Measurements from ENCODE around the gene DHX9. TPM values are rescaled to one million over a fixed set of nuclear protein-coding genes. Genes with fewer than 3 reads are reported as not detected.

DHX9 gene
- total and polyA plus RNA-seq, 9 of the 15 experiments (the other 6 are each of a cell fraction or from before 2014, with no cell fraction given): 100 to 409 (median 294) TPM

DNA sequence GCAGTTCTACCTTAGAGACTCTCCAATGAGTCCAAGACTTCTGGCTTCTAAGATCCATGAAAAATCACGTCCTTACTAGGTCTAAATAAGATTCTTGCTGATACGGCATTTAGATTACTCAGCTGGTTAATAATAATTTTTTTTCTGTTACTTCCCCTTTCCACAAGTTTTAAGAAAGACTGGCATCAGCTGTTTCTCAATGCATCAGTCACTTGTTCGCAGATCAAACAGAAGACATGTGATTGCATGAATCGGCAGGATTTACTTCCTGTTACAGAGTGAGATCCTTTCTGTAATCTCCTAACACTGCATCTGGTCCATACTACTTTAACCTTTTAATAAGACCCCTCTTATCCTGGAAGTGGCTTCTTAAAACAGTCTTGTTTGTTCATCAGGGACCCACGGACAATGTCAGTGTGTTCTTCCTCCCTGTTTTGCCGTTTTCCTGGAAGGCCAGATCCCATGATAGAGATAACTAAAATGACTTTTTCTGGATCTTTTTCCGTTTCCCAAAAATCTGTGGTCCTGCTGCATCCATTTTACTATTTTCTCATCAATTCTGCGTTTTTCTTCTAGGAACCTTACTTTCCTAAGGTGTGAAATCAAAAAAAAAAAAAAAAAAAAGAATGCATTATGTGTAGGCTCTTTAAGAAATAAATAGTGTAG lies 43.5 kb upstream of the DHX9 start (continued):
- TF ChIP-seq, protein P1, sequence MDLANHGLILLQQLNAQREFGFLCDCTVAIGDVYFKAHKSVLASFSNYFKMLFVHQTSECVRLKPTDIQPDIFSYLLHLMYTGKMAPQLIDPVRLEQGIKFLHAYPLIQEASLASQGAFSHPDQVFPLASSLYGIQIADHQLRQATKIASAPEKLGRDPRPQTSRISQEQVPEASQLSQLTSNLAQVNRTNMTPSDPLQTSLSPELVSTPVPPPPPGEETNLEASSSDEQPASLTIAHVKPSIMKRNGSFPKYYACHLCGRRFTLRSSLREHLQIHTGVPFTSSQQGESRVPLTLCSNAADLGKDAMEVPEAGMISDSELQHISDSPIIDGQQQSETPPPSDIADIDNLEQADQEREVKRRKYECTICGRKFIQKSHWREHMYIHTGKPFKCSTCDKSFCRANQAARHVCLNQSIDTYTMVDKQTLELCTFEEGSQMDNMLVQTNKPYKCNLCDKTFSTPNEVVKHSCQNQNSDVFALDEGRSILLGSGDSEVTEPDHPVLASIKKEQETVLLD (IDR thresholded peaks at IDR 0.05): no peak
- TF ChIP-seq ZNF77 (CRISPR knock-in tag; IDR thresholded peaks at IDR 0.05): no peak
- no peak for TF ChIP-seq FOXM1 (IDR thresholded peaks at IDR 0.05; ENCODE audit: low read depth)
- no peak for TF ChIP-seq FOXM1 (CRISPR knock-in tag; IDR thresholded peaks at IDR 0.05; ENCODE audit: low read depth)
- TF ChIP-seq HDAC3 (IDR thresholded peaks at IDR 0.05; ENCODE audit: borderline replicate concordance, partially characterized antibody): peak; percentile 38
- TF ChIP-seq, protein P2, sequence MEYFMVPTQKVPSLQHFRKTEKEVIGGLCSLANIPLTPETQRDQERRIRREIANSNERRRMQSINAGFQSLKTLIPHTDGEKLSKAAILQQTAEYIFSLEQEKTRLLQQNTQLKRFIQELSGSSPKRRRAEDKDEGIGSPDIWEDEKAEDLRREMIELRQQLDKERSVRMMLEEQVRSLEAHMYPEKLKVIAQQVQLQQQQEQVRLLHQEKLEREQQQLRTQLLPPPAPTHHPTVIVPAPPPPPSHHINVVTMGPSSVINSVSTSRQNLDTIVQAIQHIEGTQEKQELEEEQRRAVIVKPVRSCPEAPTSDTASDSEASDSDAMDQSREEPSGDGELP (CRISPR knock-in tag; IDR thresholded peaks at IDR 0.05; ENCODE audit: borderline replicate concordance): peak; percentile 75; the same call in 1 of the 2 replicates
- no peak for TF ChIP-seq GTF2A2 (tag; IDR thresholded peaks at IDR 0.05)
- TF ChIP-seq MYBL2 (IDR thresholded peaks at IDR 0.05; ENCODE audit: low read depth): no peak
- TF ChIP-seq MYBL2 (CRISPR knock-in tag; IDR thresholded peaks at IDR 0.05; ENCODE audit: borderline replicate concordance): no peak
- TF ChIP-seq ESRRA (IDR thresholded peaks at IDR 0.05; ENCODE audit: borderline replicate concordance, low read depth): no peak
- TF ChIP-seq SREBF1 (IDR thresholded peaks at IDR 0.05; ENCODE audit: borderline replicate concordance, low read depth, low read length): no peak
- TF ChIP-seq CHD1 (IDR thresholded peaks at IDR 0.05; ENCODE audit: low read length): no peak
- no peak for TF ChIP-seq ZNF143 (CRISPR knock-in tag; IDR thresholded peaks at IDR 0.05)
- no peak for TF ChIP-seq SMAD2 (IDR thresholded peaks at IDR 0.05; ENCODE audit: low read depth, low read length)
- TF ChIP-seq NR1H2 (CRISPR knock-in tag; IDR thresholded peaks at IDR 0.05): no peak
- TF ChIP-seq CEBPG (CRISPR knock-in tag; IDR thresholded peaks at IDR 0.05): no peak
- peak; percentile 60 to 71 for TF ChIP-seq CEBPG (tag; conservative IDR thresholded peaks at IDR 0.05 in 1 of 2, IDR thresholded peaks at IDR 0.05 in 1 of 2)
- TF ChIP-seq U2AF2 (optimal IDR thresholded peaks at IDR 0.05; ENCODE audit: low read depth, low read length): no peak
- TF ChIP-seq RHOXF2B (CRISPR knock-in tag; conservative IDR thresholded peaks at IDR 0.05): no peak
- peak; percentile 83 for TF ChIP-seq SMARCE1 (IDR thresholded peaks at IDR 0.05)
- peak; percentile 81; the same call in 1 of the 2 replicates for TF ChIP-seq ZNF24 (IDR thresholded peaks at IDR 0.05)
- TF ChIP-seq MTF1 (CRISPR knock-in tag; IDR thresholded peaks at IDR 0.05; ENCODE audit: borderline replicate concordance): no peak
- no peak for TF ChIP-seq CBX3 (IDR thresholded peaks at IDR 0.05; ENCODE audit: borderline replicate concordance in 1 of 2, low read length in 2 of 2)
- no peak for TF ChIP-seq HNRNPUL1 (IDR thresholded peaks at IDR 0.05; ENCODE audit: low read length)
- TF ChIP-seq C11orf30 (IDR thresholded peaks at IDR 0.05; ENCODE audit: low read depth): peak; percentile 97
- TF ChIP-seq, protein P3, sequence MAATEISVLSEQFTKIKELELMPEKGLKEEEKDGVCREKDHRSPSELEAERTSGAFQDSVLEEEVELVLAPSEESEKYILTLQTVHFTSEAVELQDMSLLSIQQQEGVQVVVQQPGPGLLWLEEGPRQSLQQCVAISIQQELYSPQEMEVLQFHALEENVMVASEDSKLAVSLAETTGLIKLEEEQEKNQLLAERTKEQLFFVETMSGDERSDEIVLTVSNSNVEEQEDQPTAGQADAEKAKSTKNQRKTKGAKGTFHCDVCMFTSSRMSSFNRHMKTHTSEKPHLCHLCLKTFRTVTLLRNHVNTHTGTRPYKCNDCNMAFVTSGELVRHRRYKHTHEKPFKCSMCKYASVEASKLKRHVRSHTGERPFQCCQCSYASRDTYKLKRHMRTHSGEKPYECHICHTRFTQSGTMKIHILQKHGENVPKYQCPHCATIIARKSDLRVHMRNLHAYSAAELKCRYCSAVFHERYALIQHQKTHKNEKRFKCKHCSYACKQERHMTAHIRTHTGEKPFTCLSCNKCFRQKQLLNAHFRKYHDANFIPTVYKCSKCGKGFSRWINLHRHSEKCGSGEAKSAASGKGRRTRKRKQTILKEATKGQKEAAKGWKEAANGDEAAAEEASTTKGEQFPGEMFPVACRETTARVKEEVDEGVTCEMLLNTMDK (IDR thresholded peaks at IDR 0.05; ENCODE audit: borderline replicate concordance, insufficient read depth, low read depth, low read length, poor library complexity, severe bottlenecking): no peak

Measured in K562 (cell line).